ENCODE measurements around the gene CBX5. TPM values are rescaled to one million over a fixed set of nuclear protein-coding genes. Genes with fewer than 3 reads are reported as not detected.

Gene CBX5
- total RNA-seq, 1 donor from 2014 or later: 271 TPM

GRCh38 chr12:54311051-54311450, 31.1 kb upstream of the CBX5 start:
- H3K27me3 Mint-ChIP-seq: no peaks in the 10 kb centered on the region
- H3K9me3 Mint-ChIP-seq (ENCODE audit: low read depth): no peaks in the 10 kb centered on the region
- no peak overlapping the region for H3K27ac Mint-ChIP-seq
- H3K4me1 Mint-ChIP-seq (ENCODE audit: low read depth): peaks cover 1% of the 10 kb centered on the region
- H3K36me3 Mint-ChIP-seq (ENCODE audit: insufficient read depth): no peaks in the 10 kb centered on the region
- no peak for DNase-seq (ENCODE audit: low spot score, unreplicated experiment)
- H3K4me3 Mint-ChIP-seq (ENCODE audit: low read depth): no peak overlapping the region
- TF ChIP-seq CTCF (IDR thresholded peaks at IDR 0.05; ENCODE audit: unreplicated experiment): no peak

GRCh38 chr12:54306925-54307741, 27.2 kb upstream of the CBX5 start:
- peaks cover 20% of the 10 kb centered on the region for H3K4me1 Mint-ChIP-seq (ENCODE audit: low read depth)
- DNase-seq (ENCODE audit: low spot score, unreplicated experiment): no peak
- no peak for TF ChIP-seq CTCF (IDR thresholded peaks at IDR 0.05; ENCODE audit: unreplicated experiment)

GRCh38 chr12:54304187-54304810, 24.4 kb upstream of the CBX5 start:
- Mint-ChIP-seq H3K27ac (no peak overlapping the region), H3K4me1 (ENCODE audit: low read depth) (peaks cover 43% of the 10 kb centered on the region)

More at GRCh38 chr12:54306925-54307741, 27.2 kb upstream of the CBX5 start:
- Mint-ChIP-seq H3K36me3 (ENCODE audit: insufficient read depth) (no peaks in the 10 kb centered on the region), H3K9me3 (ENCODE audit: low read depth) (no peaks in the 10 kb centered on the region), H3K27me3 (no peaks in the 10 kb centered on the region), H3K27ac (no peak overlapping the region), H3K4me3 (ENCODE audit: low read depth) (no peak overlapping the region)

GRCh38 chr12:54303640-54304039, 23.7 kb upstream of the CBX5 start:
- no peak for TF ChIP-seq CTCF (IDR thresholded peaks at IDR 0.05; ENCODE audit: unreplicated experiment)
- Mint-ChIP-seq H3K4me1 (ENCODE audit: low read depth) (peaks cover 45% of the 10 kb centered on the region), H3K36me3 (ENCODE audit: insufficient read depth) (no peaks in the 10 kb centered on the region), H3K4me3 (ENCODE audit: low read depth) (no peak overlapping the region), H3K27ac (no peak overlapping the region), H3K9me3 (ENCODE audit: low read depth) (no peaks in the 10 kb centered on the region), H3K27me3 (no peaks in the 10 kb centered on the region)
- no peak for DNase-seq (ENCODE audit: low spot score, unreplicated experiment)

More at GRCh38 chr12:54304187-54304810, 24.4 kb upstream of the CBX5 start:
- no peak for DNase-seq (ENCODE audit: low spot score, unreplicated experiment)
- Mint-ChIP-seq H3K4me3 (ENCODE audit: low read depth) (no peak overlapping the region), H3K9me3 (ENCODE audit: low read depth) (no peaks in the 10 kb centered on the region), H3K36me3 (ENCODE audit: insufficient read depth) (no peaks in the 10 kb centered on the region), H3K27me3 (no peaks in the 10 kb centered on the region)
- no peak for TF ChIP-seq CTCF (IDR thresholded peaks at IDR 0.05; ENCODE audit: unreplicated experiment)

- no peak for DNase-seq (ENCODE audit: low spot score, unreplicated experiment)
- Mint-ChIP-seq H3K4me3 (ENCODE audit: low read depth) (peak overlapping the region; percentile 80), H3K9me3 (ENCODE audit: low read depth) (no peaks in the 10 kb centered on the region), H3K27ac (peak overlapping the region; percentile 97), H3K36me3 (ENCODE audit: insufficient read depth) (no peaks in the 10 kb centered on the region), H3K27me3 (no peaks in the 10 kb centered on the region), H3K4me1 (ENCODE audit: low read depth) (peaks cover 50% of the 10 kb centered on the region)
- no peak for TF ChIP-seq CTCF (IDR thresholded peaks at IDR 0.05; ENCODE audit: unreplicated experiment)
Observed at GRCh38 chr12:54301428-54302048, 21.6 kb upstream of the CBX5 start.
